Measurements from ENCODE around the gene PTPN12. TPM values are rescaled to one million over a fixed set of nuclear protein-coding genes. Genes with fewer than 3 reads are reported as not detected.

PTPN12 gene
- total RNA-seq, 1 experiment from 2014 or later, result 82.1 TPM

DNA sequence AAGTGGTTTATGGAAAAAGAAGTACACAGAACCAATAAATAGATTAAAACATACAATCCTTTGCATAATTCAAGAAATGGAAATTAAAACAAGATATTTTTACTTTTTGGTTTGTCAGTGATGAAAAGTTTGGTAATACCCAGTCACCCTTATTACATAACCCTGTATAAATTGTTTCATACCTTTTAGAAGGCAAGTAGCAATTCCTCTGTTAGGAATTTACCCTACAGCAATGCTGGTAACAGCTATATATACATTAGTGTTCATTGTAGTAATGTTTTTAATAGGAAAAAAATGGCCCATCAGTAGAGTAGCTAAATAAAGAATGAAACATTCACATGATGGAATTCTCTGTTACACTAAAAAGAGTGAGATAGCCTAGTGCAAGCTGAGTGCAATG is 42.7 kb downstream of the PTPN12 start:
- ATAC-seq, result no peak
- intact Hi-C loops (cut with micrococcal nuclease; ENCODE audit: unreplicated experiment) (no loop called here), in situ Hi-C loops (cut with HindIII; ENCODE audit: low pct_unique_long_range_greater_than_20kb, low sequenced_read_pairs) (no loop called here)
- TF ChIP-seq, protein P1, sequence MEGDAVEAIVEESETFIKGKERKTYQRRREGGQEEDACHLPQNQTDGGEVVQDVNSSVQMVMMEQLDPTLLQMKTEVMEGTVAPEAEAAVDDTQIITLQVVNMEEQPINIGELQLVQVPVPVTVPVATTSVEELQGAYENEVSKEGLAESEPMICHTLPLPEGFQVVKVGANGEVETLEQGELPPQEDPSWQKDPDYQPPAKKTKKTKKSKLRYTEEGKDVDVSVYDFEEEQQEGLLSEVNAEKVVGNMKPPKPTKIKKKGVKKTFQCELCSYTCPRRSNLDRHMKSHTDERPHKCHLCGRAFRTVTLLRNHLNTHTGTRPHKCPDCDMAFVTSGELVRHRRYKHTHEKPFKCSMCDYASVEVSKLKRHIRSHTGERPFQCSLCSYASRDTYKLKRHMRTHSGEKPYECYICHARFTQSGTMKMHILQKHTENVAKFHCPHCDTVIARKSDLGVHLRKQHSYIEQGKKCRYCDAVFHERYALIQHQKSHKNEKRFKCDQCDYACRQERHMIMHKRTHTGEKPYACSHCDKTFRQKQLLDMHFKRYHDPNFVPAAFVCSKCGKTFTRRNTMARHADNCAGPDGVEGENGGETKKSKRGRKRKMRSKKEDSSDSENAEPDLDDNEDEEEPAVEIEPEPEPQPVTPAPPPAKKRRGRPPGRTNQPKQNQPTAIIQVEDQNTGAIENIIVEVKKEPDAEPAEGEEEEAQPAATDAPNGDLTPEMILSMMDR (IDR thresholded peaks at IDR 0.05), result no peak
- no peak for TF ChIP-seq SIN3A (IDR thresholded peaks at IDR 0.05; ENCODE audit: borderline replicate concordance, insufficient read depth, low read depth, low read length)
- TF ChIP-seq TCF7L2 (IDR thresholded peaks at IDR 0.05; ENCODE audit: low read depth, low read length), result no peak
- TF ChIP-seq, protein P2, sequence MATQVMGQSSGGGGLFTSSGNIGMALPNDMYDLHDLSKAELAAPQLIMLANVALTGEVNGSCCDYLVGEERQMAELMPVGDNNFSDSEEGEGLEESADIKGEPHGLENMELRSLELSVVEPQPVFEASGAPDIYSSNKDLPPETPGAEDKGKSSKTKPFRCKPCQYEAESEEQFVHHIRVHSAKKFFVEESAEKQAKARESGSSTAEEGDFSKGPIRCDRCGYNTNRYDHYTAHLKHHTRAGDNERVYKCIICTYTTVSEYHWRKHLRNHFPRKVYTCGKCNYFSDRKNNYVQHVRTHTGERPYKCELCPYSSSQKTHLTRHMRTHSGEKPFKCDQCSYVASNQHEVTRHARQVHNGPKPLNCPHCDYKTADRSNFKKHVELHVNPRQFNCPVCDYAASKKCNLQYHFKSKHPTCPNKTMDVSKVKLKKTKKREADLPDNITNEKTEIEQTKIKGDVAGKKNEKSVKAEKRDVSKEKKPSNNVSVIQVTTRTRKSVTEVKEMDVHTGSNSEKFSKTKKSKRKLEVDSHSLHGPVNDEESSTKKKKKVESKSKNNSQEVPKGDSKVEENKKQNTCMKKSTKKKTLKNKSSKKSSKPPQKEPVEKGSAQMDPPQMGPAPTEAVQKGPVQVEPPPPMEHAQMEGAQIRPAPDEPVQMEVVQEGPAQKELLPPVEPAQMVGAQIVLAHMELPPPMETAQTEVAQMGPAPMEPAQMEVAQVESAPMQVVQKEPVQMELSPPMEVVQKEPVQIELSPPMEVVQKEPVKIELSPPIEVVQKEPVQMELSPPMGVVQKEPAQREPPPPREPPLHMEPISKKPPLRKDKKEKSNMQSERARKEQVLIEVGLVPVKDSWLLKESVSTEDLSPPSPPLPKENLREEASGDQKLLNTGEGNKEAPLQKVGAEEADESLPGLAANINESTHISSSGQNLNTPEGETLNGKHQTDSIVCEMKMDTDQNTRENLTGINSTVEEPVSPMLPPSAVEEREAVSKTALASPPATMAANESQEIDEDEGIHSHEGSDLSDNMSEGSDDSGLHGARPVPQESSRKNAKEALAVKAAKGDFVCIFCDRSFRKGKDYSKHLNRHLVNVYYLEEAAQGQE (IDR thresholded peaks at IDR 0.05; ENCODE audit: insufficient read depth in 1 of 2, low read depth in 2 of 2, low read length in 1 of 2), result no peak
- no peak for TF ChIP-seq POLR2AphosphoS5 (IDR thresholded peaks at IDR 0.05; ENCODE audit: low read depth, low read length)
- CTCF ChIA-PET, result no interaction called here
- Histone ChIP-seq H3K9me3 (ENCODE audit: control insufficient read depth, insufficient read depth, low read depth, low read length) (no peaks in the 10 kb centered on the region), H3K4me1 (ENCODE audit: control insufficient read depth, insufficient read depth, low read length) (no peaks in the 10 kb centered on the region), H3K27me3 (ENCODE audit: control insufficient read depth, insufficient read depth, low read length) (no peaks in the 10 kb centered on the region), H3K36me3 (ENCODE audit: control insufficient read depth, insufficient read depth, low read length) (peaks cover 23% of the 10 kb centered on the region; the same call in 1 of the 2 replicates), H3K27ac (ENCODE audit: low read length) (no peak overlapping the region), H3K4me3 (ENCODE audit: low read depth in 2 of 2, low read length in 2 of 2) (no peak overlapping the region)
- no TSS peak for BruUV-seq (replicated peaks)
- POLR2A ChIA-PET, result no interaction called here
- DNase-seq (ENCODE audit: low read depth, low spot score), result no peak

DNA sequence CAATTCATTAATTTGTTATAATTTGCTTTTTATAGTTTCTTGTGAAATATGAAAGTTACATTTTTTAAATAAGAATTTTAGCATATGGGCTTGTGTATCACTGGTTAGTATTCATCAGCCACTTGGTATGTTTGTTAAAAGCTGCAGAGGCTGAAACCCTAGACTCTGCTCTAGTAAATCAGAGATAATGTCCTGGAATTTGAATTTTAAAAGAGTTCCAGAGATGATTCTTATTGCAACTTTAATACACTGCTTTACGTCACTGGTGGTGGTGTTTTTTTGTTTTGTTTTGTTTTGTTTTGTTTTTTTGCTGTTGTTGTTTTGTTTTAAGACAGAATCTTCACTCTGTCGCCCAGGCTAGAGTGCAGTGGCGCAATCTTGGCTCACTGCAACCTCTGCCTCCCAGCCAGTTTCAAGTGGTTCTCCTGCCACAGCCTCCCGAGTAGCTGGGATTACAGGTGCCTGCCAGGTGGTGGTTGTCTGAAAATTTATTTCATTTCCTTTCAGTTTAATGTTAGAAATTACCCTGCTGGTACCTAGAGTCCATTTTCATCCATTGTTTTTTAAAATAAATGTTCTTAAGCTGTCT is 43.8 kb downstream of the PTPN12 start:
- no peaks in the 10 kb centered on the region for H3K27me3 ChIP-seq (ENCODE audit: control insufficient read depth, insufficient read depth, low read length)
- ChIA-PET CTCF (no interaction called here), POLR2A (no interaction called here)
- in situ Hi-C loops (cut with HindIII; ENCODE audit: low pct_unique_long_range_greater_than_20kb, low sequenced_read_pairs), result no loop called here
- no TSS peak for BruUV-seq (replicated peaks)
- H3K9me3 ChIP-seq (ENCODE audit: control insufficient read depth, insufficient read depth, low read depth, low read length), result no peaks in the 10 kb centered on the region
- intact Hi-C loops (cut with micrococcal nuclease; ENCODE audit: unreplicated experiment), result no loop called here
- no peaks in the 10 kb centered on the region for H3K4me1 ChIP-seq (ENCODE audit: control insufficient read depth, insufficient read depth, low read length)
- DNase-seq (ENCODE audit: low read depth, low spot score) (no peak), ATAC-seq (no peak)
- TF ChIP-seq, protein P1 (IDR thresholded peaks at IDR 0.05), result no peak
- TF ChIP-seq SIN3A (IDR thresholded peaks at IDR 0.05; ENCODE audit: borderline replicate concordance, insufficient read depth, low read depth, low read length) (no peak), POLR2AphosphoS5 (IDR thresholded peaks at IDR 0.05; ENCODE audit: low read depth, low read length) (no peak), TCF7L2 (IDR thresholded peaks at IDR 0.05; ENCODE audit: low read depth, low read length) (no peak)
- TF ChIP-seq, protein P2 (IDR thresholded peaks at IDR 0.05; ENCODE audit: insufficient read depth in 1 of 2, low read depth in 2 of 2, low read length in 1 of 2), result no peak
- no peak overlapping the region for H3K27ac ChIP-seq (ENCODE audit: low read length)
- peaks cover 26% of the 10 kb centered on the region; the same call in 1 of the 2 replicates for H3K36me3 ChIP-seq (ENCODE audit: control insufficient read depth, insufficient read depth, low read length)
- no peak overlapping the region for H3K4me3 ChIP-seq (ENCODE audit: low read depth in 2 of 2, low read length in 2 of 2)

Measured in Panc1 (cell line).